GM08714 (cell line): ENCODE data around the gene PAPOLB.

Experiments used
- H3K4me3 ChIP-seq: fragments of 200-500 bp; sonication (Bioruptor generic); 2 replicates; pipeline ENCODE4 v1.5.1; 2014; ENCODE audit warnings: mild to moderate bottlenecking, low read length, inconsistent platforms
- ZNF274 ChIP-seq: IDR thresholded peaks from 2 replicates; pipeline ENCODE4 v1.6.1; 2012; ENCODE audit warnings: mild to moderate bottlenecking, low read depth, low read length

The PAPOLB gene

GRCh38 chr7:4883372-4884144 lies 21.7 kb upstream of the PAPOLB start, which contains the start of gene RADIL:
Gene RADIL (minus strand): TSS chr7:4883716. CDS start chr7:4878139, 5,577 bp downstream.
- TF ChIP-seq ZNF274 = no peak
- H3K4me3 ChIP-seq = peak within 1 kb of the TSS; percentile 29; the same call in 1 of the 2 replicates

- no peak for TF ChIP-seq ZNF274
- peak overlapping the region; percentile 29; the same call in 1 of the 2 replicates for H3K4me3 ChIP-seq
These were observed 21.2 kb upstream of the PAPOLB start for GRCh38 chr7:4883033-4883371.

- TF ChIP-seq ZNF274 = no peak
- no peak overlapping the region for H3K4me3 ChIP-seq
These were observed 20.6 kb upstream of the PAPOLB start for GRCh38 chr7:4882169-4883032.

GRCh38 chr7:4880218-4880617 lies 18.4 kb upstream of the PAPOLB start:
- TF ChIP-seq ZNF274 = no peak
- no peak overlapping the region for H3K4me3 ChIP-seq

GRCh38 chr7:4879396-4880081 lies 17.7 kb upstream of the PAPOLB start:
- TF ChIP-seq ZNF274 = no peak
- H3K4me3 ChIP-seq = no peak overlapping the region

GRCh38 chr7:4878336-4879335 lies 16.8 kb upstream of the PAPOLB start:
- no peak for TF ChIP-seq ZNF274

GRCh38 chr7:4876586-4876985 lies 14.8 kb upstream of the PAPOLB start:
- H3K4me3 ChIP-seq = no peak overlapping the region
- no peak for TF ChIP-seq ZNF274

More at GRCh38 chr7:4878336-4879335, 16.8 kb upstream of the PAPOLB start:
- no peak overlapping the region for H3K4me3 ChIP-seq

- H3K4me3 ChIP-seq = no peak overlapping the region
- TF ChIP-seq ZNF274 = no peak
These were observed 13.6 kb upstream of the PAPOLB start for GRCh38 chr7:4875391-4875790.

GRCh38 chr7:4873071-4873944 lies 11.5 kb upstream of the PAPOLB start:
- no peak for TF ChIP-seq ZNF274

GRCh38 chr7:4871930-4872675 lies 10.3 kb upstream of the PAPOLB start:
- no peak for TF ChIP-seq ZNF274
- no peak overlapping the region for H3K4me3 ChIP-seq

More at GRCh38 chr7:4873071-4873944, 11.5 kb upstream of the PAPOLB start:
- no peak overlapping the region for H3K4me3 ChIP-seq

- no peak overlapping the region for H3K4me3 ChIP-seq
- no peak for TF ChIP-seq ZNF274
These were observed 9.3 kb upstream of the PAPOLB start for GRCh38 chr7:4871056-4871680.
